WTC11 (cell line): Measurements from ENCODE around the gene NCAM2. TPM values are rescaled to one million over a fixed set of nuclear protein-coding genes. Genes with fewer than 3 reads are reported as not detected.

Experiments
- ATAC-seq: fragments of 200-7000 bp; cut with Tn5 transposase; 2 replicates; pipeline ENCODE4 v1.10.0; 2021; ENCODE audit warnings: mild to moderate bottlenecking, moderate library complexity
- CTCF ChIA-PET: fragments of 300-600 bp; sonication (Branson Sonifier 250); formaldehyde crosslinking; loops from one replicate; lab custom pipeline; 2021; ENCODE audit warnings: antibody characterized with exemption; lab: Charles Lee
- POLR2A ChIA-PET: fragments of 350-600 bp; sonication (Branson Sonifier 250); formaldehyde crosslinking; loops from one replicate; lab custom pipeline; 2021; ENCODE audit warnings: antibody characterized with exemption; lab: Charles Lee
- DNase-seq: peaks from one replicate; pipeline ENCODE4 v3.0.0; 2021; ENCODE audit warnings: low spot score
- H3K27ac Mint-ChIP-seq: 2 replicates; pipeline ENCODE4 v1.8.0; 2021; ENCODE audit warnings: mixed read lengths
- H3K27me3 Mint-ChIP-seq: 2 replicates; pipeline ENCODE4 v1.8.0; 2021; ENCODE audit warnings: low read depth, mild to moderate bottlenecking, moderate library complexity, mixed read lengths
- H3K36me3 Mint-ChIP-seq: 2 replicates; pipeline ENCODE4 v1.8.0; 2021; ENCODE audit warnings: mixed read lengths
- H3K4me1 Mint-ChIP-seq: 2 replicates; pipeline ENCODE4 v1.8.0; 2022; ENCODE audit warnings: mixed read lengths
- H3K4me3 Mint-ChIP-seq: 2 replicates; pipeline ENCODE4 v1.8.0; 2021; ENCODE audit warnings: mild to moderate bottlenecking, moderate library complexity, mixed read lengths
- H3K9me3 Mint-ChIP-seq: 2 replicates; pipeline ENCODE4 v1.8.0; 2021; ENCODE audit warnings: mixed read lengths
- ELF4 ChIP-seq: sonication (generic); formaldehyde crosslinking; IDR thresholded peaks from 2 replicates; pipeline ENCODE4 v1.8.1; 2022; ENCODE audit warnings: low read depth, mild to moderate bottlenecking, moderate library complexity, missing genetic modification reagents
- FOXK1 ChIP-seq: sonication (generic); formaldehyde crosslinking; IDR thresholded peaks from 2 replicates; pipeline ENCODE4 v1.8.0; 2022; ENCODE audit warnings: mild to moderate bottlenecking, moderate library complexity, missing genetic modification reagents
- FOXP1 ChIP-seq: sonication (generic); formaldehyde crosslinking; IDR thresholded peaks from 2 replicates; pipeline ENCODE4 v1.8.0; 2022; ENCODE audit warnings: missing genetic modification reagents, mild to moderate bottlenecking, moderate library complexity, borderline replicate concordance
- GABPB1 ChIP-seq: sonication (generic); formaldehyde crosslinking; IDR thresholded peaks from 2 replicates; pipeline ENCODE4 v1.8.1; 2023; ENCODE audit warnings: mild to moderate bottlenecking, missing genetic modification reagents
- JAZF1 ChIP-seq: fragments of 250-450 bp; sonication (Bioruptor Pico); IDR thresholded peaks from 2 replicates; pipeline ENCODE4 v1.9.0; 2021; ENCODE audit warnings: moderate library complexity, mild to moderate bottlenecking, inconsistent platforms
- JUN ChIP-seq: sonication (generic); formaldehyde crosslinking; IDR thresholded peaks from 2 replicates; pipeline ENCODE4 v1.8.0; 2023; ENCODE audit warnings: mild to moderate bottlenecking, missing genetic modification reagents
- NR1H2 ChIP-seq: sonication (generic); formaldehyde crosslinking; IDR thresholded peaks from 2 replicates; pipeline ENCODE4 v1.9.0; 2021; ENCODE audit warnings: mild to moderate bottlenecking, moderate library complexity, missing genetic modification reagents
- ZNF416 ChIP-seq: fragments of 250-450 bp; sonication (Bioruptor Pico); IDR thresholded peaks from 2 replicates; pipeline ENCODE4 v1.9.0; 2021; ENCODE audit warnings: mild to moderate bottlenecking, inconsistent platforms
- ZNF423 ChIP-seq: fragments of 250-450 bp; sonication (Bioruptor Pico); IDR thresholded peaks from 2 replicates; pipeline ENCODE4 v2.1.2; 2022; ENCODE audit warnings: mild to moderate bottlenecking, moderate library complexity
- ZNF671 ChIP-seq: fragments of 250-450 bp; sonication (Bioruptor Pico); IDR thresholded peaks from 2 replicates; pipeline ENCODE4 v1.8.0; 2021; ENCODE audit warnings: mild to moderate bottlenecking
- total RNA-seq: library from RNA; stranded (reverse); gene quantifications from 3 replicates; pipeline ENCODE4 v1.2.3, GENCODE V29; 2021
- TF ChIP-seq, protein P1 (sequence below): sonication (generic); formaldehyde crosslinking; IDR thresholded peaks from 2 replicates; pipeline ENCODE4 v1.8.0; 2023; ENCODE audit warnings: mild to moderate bottlenecking, missing genetic modification reagents
- TF ChIP-seq, protein P2 (sequence below): sonication (generic); formaldehyde crosslinking; IDR thresholded peaks from 2 replicates; pipeline ENCODE4 v1.8.1; 2022; ENCODE audit warnings: low read depth, missing genetic modification reagents, borderline replicate concordance
- TF ChIP-seq, protein P3 (sequence below): fragments of 250-450 bp; sonication (Bioruptor Pico); IDR thresholded peaks from 2 replicates; pipeline ENCODE4 v2.1.2; 2022; ENCODE audit warnings: mild to moderate bottlenecking, moderate library complexity
- TF ChIP-seq, protein P4 (sequence below): sonication (generic); formaldehyde crosslinking; IDR thresholded peaks from 2 replicates; pipeline ENCODE4 v1.8.0; 2022; ENCODE audit warnings: mild to moderate bottlenecking, missing genetic modification reagents
- TF ChIP-seq, protein P5 (sequence below): sonication (generic); formaldehyde crosslinking; IDR thresholded peaks from 2 replicates; pipeline ENCODE4 v1.8.0; 2023; ENCODE audit warnings: missing genetic modification reagents
- TF ChIP-seq, protein P6 (sequence below): sonication (generic); formaldehyde crosslinking; IDR thresholded peaks from 2 replicates; pipeline ENCODE4 v1.8.1; 2023; ENCODE audit warnings: mild to moderate bottlenecking, missing genetic modification reagents
- TF ChIP-seq, protein P7 (sequence below): fragments of 250-450 bp; sonication (Bioruptor Pico); IDR thresholded peaks from 2 replicates; pipeline ENCODE4 v1.9.0; 2021; ENCODE audit warnings: mild to moderate bottlenecking, borderline replicate concordance
- TF ChIP-seq, protein P8 (sequence below): sonication (generic); formaldehyde crosslinking; IDR thresholded peaks from 2 replicates; pipeline ENCODE4 v1.8.1; 2023; ENCODE audit warnings: mild to moderate bottlenecking, missing genetic modification reagents
- TF ChIP-seq, protein P9 (sequence below): sonication (generic); formaldehyde crosslinking; conservative IDR thresholded peaks from 2 replicates; pipeline ENCODE4 v1.8.1; 2022; ENCODE audit warnings: mild to moderate bottlenecking, missing genetic modification reagents

The NCAM2 gene
- total RNA-seq, 1 experiment from 2014 or later = 1.6 TPM

DNA sequence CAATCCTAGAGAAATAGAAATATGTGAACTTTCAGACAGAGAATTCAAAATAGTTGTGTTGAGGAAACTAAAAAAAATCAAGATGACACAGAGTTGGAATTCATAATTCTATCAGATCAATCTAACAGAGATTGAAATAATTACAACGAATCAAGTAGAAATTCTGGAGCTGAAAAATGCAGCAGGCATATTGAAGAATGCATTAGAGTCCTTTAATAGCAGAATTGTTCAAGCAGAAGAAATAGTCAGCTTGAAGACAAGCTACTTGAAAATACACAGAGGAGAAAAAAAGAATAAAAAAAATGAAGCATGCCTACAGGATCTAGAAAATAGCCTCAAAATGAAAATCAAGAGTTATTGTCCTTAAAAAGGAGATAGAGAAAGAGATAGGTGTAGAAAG is 347.1 kb downstream of the NCAM2 start:
- H3K27me3 Mint-ChIP-seq = no peaks in the 10 kb centered on the region
- TF ChIP-seq, protein P1, sequence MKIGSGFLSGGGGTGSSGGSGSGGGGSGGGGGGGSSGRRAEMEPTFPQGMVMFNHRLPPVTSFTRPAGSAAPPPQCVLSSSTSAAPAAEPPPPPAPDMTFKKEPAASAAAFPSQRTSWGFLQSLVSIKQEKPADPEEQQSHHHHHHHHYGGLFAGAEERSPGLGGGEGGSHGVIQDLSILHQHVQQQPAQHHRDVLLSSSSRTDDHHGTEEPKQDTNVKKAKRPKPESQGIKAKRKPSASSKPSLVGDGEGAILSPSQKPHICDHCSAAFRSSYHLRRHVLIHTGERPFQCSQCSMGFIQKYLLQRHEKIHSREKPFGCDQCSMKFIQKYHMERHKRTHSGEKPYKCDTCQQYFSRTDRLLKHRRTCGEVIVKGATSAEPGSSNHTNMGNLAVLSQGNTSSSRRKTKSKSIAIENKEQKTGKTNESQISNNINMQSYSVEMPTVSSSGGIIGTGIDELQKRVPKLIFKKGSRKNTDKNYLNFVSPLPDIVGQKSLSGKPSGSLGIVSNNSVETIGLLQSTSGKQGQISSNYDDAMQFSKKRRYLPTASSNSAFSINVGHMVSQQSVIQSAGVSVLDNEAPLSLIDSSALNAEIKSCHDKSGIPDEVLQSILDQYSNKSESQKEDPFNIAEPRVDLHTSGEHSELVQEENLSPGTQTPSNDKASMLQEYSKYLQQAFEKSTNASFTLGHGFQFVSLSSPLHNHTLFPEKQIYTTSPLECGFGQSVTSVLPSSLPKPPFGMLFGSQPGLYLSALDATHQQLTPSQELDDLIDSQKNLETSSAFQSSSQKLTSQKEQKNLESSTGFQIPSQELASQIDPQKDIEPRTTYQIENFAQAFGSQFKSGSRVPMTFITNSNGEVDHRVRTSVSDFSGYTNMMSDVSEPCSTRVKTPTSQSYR = no peak
- TF ChIP-seq, protein P2, sequence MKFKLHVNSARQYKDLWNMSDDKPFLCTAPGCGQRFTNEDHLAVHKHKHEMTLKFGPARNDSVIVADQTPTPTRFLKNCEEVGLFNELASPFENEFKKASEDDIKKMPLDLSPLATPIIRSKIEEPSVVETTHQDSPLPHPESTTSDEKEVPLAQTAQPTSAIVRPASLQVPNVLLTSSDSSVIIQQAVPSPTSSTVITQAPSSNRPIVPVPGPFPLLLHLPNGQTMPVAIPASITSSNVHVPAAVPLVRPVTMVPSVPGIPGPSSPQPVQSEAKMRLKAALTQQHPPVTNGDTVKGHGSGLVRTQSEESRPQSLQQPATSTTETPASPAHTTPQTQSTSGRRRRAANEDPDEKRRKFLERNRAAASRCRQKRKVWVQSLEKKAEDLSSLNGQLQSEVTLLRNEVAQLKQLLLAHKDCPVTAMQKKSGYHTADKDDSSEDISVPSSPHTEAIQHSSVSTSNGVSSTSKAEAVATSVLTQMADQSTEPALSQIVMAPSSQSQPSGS (CRISPR knock-in tag) = no peak
- TF ChIP-seq GABPB1 (CRISPR knock-in tag) (no peak), ELF4 (CRISPR knock-in tag) (no peak), ZNF423 (no peak), FOXK1 (CRISPR knock-in tag) (no peak), NR1H2 (CRISPR knock-in tag) (no peak), JUN (CRISPR knock-in tag) (no peak), JAZF1 (CRISPR knock-in tag) (no peak), ZNF416 (CRISPR knock-in tag) (no peak), FOXP1 (CRISPR knock-in tag) (no peak), ZNF671 (CRISPR knock-in tag) (no peak)
- TF ChIP-seq, protein P3, sequence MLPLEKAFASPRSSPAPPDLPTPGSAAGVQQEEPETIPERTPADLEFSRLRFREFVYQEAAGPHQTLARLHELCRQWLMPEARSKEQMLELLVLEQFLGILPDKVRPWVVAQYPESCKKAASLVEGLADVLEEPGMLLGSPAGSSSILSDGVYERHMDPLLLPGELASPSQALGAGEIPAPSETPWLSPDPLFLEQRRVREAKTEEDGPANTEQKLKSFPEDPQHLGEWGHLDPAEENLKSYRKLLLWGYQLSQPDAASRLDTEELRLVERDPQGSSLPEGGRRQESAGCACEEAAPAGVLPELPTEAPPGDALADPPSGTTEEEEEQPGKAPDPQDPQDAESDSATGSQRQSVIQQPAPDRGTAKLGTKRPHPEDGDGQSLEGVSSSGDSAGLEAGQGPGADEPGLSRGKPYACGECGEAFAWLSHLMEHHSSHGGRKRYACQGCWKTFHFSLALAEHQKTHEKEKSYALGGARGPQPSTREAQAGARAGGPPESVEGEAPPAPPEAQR (CRISPR knock-in tag) = no peak
- TF ChIP-seq, protein P4, sequence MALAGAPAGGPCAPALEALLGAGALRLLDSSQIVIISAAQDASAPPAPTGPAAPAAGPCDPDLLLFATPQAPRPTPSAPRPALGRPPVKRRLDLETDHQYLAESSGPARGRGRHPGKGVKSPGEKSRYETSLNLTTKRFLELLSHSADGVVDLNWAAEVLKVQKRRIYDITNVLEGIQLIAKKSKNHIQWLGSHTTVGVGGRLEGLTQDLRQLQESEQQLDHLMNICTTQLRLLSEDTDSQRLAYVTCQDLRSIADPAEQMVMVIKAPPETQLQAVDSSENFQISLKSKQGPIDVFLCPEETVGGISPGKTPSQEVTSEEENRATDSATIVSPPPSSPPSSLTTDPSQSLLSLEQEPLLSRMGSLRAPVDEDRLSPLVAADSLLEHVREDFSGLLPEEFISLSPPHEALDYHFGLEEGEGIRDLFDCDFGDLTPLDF (CRISPR knock-in tag) = no peak
- TF ChIP-seq, protein P5, sequence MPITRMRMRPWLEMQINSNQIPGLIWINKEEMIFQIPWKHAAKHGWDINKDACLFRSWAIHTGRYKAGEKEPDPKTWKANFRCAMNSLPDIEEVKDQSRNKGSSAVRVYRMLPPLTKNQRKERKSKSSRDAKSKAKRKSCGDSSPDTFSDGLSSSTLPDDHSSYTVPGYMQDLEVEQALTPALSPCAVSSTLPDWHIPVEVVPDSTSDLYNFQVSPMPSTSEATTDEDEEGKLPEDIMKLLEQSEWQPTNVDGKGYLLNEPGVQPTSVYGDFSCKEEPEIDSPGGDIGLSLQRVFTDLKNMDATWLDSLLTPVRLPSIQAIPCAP (CRISPR knock-in tag) = no peak
- TF ChIP-seq, protein P6, sequence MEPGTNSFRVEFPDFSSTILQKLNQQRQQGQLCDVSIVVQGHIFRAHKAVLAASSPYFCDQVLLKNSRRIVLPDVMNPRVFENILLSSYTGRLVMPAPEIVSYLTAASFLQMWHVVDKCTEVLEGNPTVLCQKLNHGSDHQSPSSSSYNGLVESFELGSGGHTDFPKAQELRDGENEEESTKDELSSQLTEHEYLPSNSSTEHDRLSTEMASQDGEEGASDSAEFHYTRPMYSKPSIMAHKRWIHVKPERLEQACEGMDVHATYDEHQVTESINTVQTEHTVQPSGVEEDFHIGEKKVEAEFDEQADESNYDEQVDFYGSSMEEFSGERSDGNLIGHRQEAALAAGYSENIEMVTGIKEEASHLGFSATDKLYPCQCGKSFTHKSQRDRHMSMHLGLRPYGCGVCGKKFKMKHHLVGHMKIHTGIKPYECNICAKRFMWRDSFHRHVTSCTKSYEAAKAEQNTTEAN (CRISPR knock-in tag) = no peak
- TF ChIP-seq, protein P7, sequence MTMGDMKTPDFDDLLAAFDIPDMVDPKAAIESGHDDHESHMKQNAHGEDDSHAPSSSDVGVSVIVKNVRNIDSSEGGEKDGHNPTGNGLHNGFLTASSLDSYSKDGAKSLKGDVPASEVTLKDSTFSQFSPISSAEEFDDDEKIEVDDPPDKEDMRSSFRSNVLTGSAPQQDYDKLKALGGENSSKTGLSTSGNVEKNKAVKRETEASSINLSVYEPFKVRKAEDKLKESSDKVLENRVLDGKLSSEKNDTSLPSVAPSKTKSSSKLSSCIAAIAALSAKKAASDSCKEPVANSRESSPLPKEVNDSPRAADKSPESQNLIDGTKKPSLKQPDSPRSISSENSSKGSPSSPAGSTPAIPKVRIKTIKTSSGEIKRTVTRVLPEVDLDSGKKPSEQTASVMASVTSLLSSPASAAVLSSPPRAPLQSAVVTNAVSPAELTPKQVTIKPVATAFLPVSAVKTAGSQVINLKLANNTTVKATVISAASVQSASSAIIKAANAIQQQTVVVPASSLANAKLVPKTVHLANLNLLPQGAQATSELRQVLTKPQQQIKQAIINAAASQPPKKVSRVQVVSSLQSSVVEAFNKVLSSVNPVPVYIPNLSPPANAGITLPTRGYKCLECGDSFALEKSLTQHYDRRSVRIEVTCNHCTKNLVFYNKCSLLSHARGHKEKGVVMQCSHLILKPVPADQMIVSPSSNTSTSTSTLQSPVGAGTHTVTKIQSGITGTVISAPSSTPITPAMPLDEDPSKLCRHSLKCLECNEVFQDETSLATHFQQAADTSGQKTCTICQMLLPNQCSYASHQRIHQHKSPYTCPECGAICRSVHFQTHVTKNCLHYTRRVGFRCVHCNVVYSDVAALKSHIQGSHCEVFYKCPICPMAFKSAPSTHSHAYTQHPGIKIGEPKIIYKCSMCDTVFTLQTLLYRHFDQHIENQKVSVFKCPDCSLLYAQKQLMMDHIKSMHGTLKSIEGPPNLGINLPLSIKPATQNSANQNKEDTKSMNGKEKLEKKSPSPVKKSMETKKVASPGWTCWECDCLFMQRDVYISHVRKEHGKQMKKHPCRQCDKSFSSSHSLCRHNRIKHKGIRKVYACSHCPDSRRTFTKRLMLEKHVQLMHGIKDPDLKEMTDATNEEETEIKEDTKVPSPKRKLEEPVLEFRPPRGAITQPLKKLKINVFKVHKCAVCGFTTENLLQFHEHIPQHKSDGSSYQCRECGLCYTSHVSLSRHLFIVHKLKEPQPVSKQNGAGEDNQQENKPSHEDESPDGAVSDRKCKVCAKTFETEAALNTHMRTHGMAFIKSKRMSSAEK = no peak
- TF ChIP-seq, protein P8, sequence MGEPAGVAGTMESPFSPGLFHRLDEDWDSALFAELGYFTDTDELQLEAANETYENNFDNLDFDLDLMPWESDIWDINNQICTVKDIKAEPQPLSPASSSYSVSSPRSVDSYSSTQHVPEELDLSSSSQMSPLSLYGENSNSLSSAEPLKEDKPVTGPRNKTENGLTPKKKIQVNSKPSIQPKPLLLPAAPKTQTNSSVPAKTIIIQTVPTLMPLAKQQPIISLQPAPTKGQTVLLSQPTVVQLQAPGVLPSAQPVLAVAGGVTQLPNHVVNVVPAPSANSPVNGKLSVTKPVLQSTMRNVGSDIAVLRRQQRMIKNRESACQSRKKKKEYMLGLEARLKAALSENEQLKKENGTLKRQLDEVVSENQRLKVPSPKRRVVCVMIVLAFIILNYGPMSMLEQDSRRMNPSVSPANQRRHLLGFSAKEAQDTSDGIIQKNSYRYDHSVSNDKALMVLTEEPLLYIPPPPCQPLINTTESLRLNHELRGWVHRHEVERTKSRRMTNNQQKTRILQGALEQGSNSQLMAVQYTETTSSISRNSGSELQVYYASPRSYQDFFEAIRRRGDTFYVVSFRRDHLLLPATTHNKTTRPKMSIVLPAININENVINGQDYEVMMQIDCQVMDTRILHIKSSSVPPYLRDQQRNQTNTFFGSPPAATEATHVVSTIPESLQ (CRISPR knock-in tag) = no peak
- TF ChIP-seq, protein P9, sequence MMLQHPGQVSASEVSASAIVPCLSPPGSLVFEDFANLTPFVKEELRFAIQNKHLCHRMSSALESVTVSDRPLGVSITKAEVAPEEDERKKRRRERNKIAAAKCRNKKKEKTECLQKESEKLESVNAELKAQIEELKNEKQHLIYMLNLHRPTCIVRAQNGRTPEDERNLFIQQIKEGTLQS (CRISPR knock-in tag) = no peak
- no peak overlapping the region for H3K4me3 Mint-ChIP-seq
- peaks cover 14% of the 10 kb centered on the region for H3K36me3 Mint-ChIP-seq
- no peak overlapping the region for H3K27ac Mint-ChIP-seq
- H3K9me3 Mint-ChIP-seq = peaks cover 34% of the 10 kb centered on the region
- no peaks in the 10 kb centered on the region for H3K4me1 Mint-ChIP-seq
- CTCF ChIA-PET = no interaction called here
- POLR2A ChIA-PET = no interaction called here
- DNase-seq = no peak
- ATAC-seq = no peak
